Measurements from ENCODE around the gene ZZZ3.

DNA sequence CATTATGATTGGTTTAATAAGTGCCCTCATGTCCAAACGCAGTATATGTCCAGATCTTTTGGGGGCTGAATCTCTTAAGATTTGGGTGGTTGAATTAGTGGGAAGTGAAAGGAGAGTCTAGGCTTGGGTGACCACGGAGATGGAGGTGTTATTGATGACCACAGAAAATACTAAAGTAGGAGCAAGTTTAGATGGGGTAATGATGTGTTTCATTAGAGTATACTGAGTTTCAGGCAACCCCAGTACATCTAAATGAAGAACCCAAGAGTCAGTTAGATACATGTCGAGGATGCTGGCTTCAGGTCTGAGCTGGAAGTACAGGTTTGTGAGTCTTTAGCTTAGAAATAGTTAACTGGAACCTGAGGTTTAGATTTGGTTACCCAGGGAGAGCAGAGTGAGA is 6.5 kb upstream of the ZZZ3 start:
- TF ChIP-seq, protein P1, sequence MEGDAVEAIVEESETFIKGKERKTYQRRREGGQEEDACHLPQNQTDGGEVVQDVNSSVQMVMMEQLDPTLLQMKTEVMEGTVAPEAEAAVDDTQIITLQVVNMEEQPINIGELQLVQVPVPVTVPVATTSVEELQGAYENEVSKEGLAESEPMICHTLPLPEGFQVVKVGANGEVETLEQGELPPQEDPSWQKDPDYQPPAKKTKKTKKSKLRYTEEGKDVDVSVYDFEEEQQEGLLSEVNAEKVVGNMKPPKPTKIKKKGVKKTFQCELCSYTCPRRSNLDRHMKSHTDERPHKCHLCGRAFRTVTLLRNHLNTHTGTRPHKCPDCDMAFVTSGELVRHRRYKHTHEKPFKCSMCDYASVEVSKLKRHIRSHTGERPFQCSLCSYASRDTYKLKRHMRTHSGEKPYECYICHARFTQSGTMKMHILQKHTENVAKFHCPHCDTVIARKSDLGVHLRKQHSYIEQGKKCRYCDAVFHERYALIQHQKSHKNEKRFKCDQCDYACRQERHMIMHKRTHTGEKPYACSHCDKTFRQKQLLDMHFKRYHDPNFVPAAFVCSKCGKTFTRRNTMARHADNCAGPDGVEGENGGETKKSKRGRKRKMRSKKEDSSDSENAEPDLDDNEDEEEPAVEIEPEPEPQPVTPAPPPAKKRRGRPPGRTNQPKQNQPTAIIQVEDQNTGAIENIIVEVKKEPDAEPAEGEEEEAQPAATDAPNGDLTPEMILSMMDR (conservative IDR thresholded peaks at IDR 0.05; ENCODE audit: low read length): no peak
- TF ChIP-seq EZH2phosphoT487 (IDR thresholded peaks at IDR 0.05; ENCODE audit: borderline replicate concordance): no peak
